Measurements from ENCODE around the gene TLE1.

DNA sequence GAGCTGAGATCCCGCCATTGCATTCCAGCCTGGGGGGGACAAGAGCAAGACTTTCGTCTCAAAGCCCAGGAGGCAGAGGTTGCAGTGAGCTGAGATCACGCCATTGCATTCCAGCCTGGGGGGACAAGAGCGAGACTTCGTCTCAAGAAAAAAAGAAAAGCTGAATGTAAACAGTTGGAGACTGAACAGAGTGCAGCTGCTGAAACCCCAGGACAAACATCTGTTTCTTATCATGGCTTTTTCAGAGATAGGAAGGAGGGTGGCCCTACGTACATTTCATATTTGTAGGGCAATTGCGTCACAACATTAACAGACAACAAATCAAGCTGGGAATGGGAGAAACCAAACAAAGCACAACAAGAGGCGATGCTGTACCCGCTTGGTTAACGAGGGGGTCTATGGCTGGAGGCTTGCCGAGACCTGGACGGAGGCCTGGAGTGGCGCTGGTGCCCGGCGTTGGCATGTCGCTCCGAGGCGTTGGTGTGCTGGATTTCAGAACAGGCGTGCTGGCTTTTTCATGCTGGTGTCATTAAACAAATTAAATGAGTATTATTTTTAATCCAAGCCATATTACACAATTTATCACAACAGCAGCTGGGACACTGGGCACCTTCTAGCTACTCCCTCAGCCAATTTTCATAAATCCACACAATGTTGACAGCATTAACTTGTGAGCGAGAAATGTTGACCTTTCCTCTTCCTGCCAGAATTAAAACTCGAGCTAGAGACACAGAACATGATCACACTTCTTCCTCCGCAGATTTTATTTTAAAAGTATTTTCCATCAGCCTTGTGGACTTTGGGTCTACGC, 76.1 kb downstream of the TLE1 start:
- TF ChIP-seq CTCF (IDR thresholded peaks at IDR 0.05; ENCODE audit: low read depth, low read length): no peak
- no peak for TF ChIP-seq POLR2A (IDR thresholded peaks at IDR 0.05; ENCODE audit: extremely low read depth, insufficient read length)
- no peak for TF ChIP-seq MAX (IDR thresholded peaks at IDR 0.05; ENCODE audit: low read depth, low read length)

Measured in NB4 (cell line).